IPS DF 6.9 (cell line): Measurements from ENCODE around the gene SLC39A13.

Experiments used
- DNase-seq: peaks from one replicate; pipeline ENCODE4 v3.0.0-alpha.2; 2013; ENCODE audit warnings: low read depth, low spot score
- H3K27ac ChIP-seq: one replicate; pipeline ENCODE4 v1.5.1; 2013; ENCODE audit warnings: low read length, control low read depth
- H3K27me3 ChIP-seq: 2 replicates; pipeline ENCODE4 v1.6.1; 2013; ENCODE audit warnings: mild to moderate bottlenecking, low read length; ENCODE audit not compliant: control insufficient read depth, insufficient read depth
- H3K36me3 ChIP-seq: 2 replicates; pipeline ENCODE4 v1.6.1; 2013; ENCODE audit warnings: low read length; ENCODE audit not compliant: control insufficient read depth, insufficient read depth
- H3K4me1 ChIP-seq: 2 replicates; pipeline ENCODE4 v1.6.1; 2013; ENCODE audit warnings: low read length; ENCODE audit not compliant: control insufficient read depth, insufficient read depth
- H3K4me3 ChIP-seq: 2 replicates; pipeline ENCODE4 v1.5.1; 2013; ENCODE audit warnings: mild to moderate bottlenecking, low read length
- H3K9me3 ChIP-seq: 2 replicates; pipeline ENCODE4 v1.6.1; 2013; ENCODE audit warnings: low read length, inconsistent platforms; ENCODE audit not compliant: control insufficient read depth, insufficient read depth
- WGBS: extraction: QIAGEN DNeasy Blood & Tissue Kit; methylation state at CpG from one replicate; pipeline ENCODE4 v1.1.7; 2013; ENCODE audit warnings: mixed read lengths, missing lambda C conversion rate; ENCODE audit not compliant: insufficient read length, insufficient coverage; 5-methylcytosine and 5-hydroxymethylcytosine counted together

Gene SLC39A13

GRCh38 chr11:47431356-47432083, 23.1 kb downstream of the SLC39A13 start:
- H3K36me3 ChIP-seq: no peaks in the 10 kb centered on the region
- no peaks in the 10 kb centered on the region for H3K9me3 ChIP-seq
- no peak for DNase-seq
- H3K27ac ChIP-seq: no peak overlapping the region
- no CpG with 5 or more reads among the region's 9 CpGs for WGBS
- no peaks in the 10 kb centered on the region for H3K4me1 ChIP-seq
- H3K27me3 ChIP-seq: no peaks in the 10 kb centered on the region
- no peak overlapping the region for H3K4me3 ChIP-seq

GRCh38 chr11:47433157-47433556, 24.8 kb downstream of the SLC39A13 start:
- Histone ChIP-seq H3K4me1 (no peaks in the 10 kb centered on the region), H3K27ac (no peak overlapping the region), H3K36me3 (no peaks in the 10 kb centered on the region), H3K4me3 (no peak overlapping the region), H3K9me3 (no peaks in the 10 kb centered on the region), H3K27me3 (no peaks in the 10 kb centered on the region)
- DNase-seq: no peak
- no CpG with 5 or more reads among the region's 3 CpGs for WGBS

GRCh38 chr11:47434011-47434786, 25.8 kb downstream of the SLC39A13 start:
- H3K27me3 ChIP-seq: no peaks in the 10 kb centered on the region
- H3K36me3 ChIP-seq: no peaks in the 10 kb centered on the region
- H3K4me1 ChIP-seq: no peaks in the 10 kb centered on the region
- WGBS: no CpG with 5 or more reads among the region's 7 CpGs
- no peak for DNase-seq
- H3K4me3 ChIP-seq: no peak overlapping the region
- no peak overlapping the region for H3K27ac ChIP-seq
- no peaks in the 10 kb centered on the region for H3K9me3 ChIP-seq

DNA sequence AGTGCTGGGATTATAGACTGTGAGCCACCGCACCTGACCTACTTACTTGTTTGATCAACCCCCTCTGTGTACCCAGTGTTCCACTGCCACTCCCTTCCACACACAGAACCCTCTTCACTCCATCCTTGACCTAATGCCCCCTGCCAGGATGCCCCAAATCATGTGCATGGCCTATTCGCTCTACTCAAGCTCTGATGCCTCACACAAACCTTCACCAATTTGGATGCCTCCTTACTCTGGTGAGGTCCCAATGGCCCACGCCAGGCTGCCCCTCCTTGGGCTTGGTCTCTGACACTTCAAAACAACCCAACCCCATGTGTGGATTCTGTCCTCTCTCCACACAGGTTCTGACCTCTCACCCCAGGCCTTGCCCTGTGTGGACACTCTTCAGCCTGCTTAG, 27.3 kb downstream of the SLC39A13 start:
- WGBS: no CpG with 5 or more reads among the region's 3 CpGs
- Histone ChIP-seq H3K27me3 (no peaks in the 10 kb centered on the region), H3K4me3 (no peak overlapping the region), H3K9me3 (no peaks in the 10 kb centered on the region), H3K4me1 (no peaks in the 10 kb centered on the region), H3K36me3 (no peaks in the 10 kb centered on the region), H3K27ac (no peak overlapping the region)
- no peak for DNase-seq

GRCh38 chr11:47436726-47437125, 28.3 kb downstream of the SLC39A13 start:
- Histone ChIP-seq H3K27me3 (no peaks in the 10 kb centered on the region), H3K9me3 (no peaks in the 10 kb centered on the region), H3K27ac (no peak overlapping the region), H3K36me3 (no peaks in the 10 kb centered on the region), H3K4me1 (no peaks in the 10 kb centered on the region), H3K4me3 (no peak overlapping the region)
- no CpG with 5 or more reads among the region's 3 CpGs for WGBS
- no peak for DNase-seq

- H3K27ac ChIP-seq: no peak overlapping the region
- DNase-seq: no peak
Observed at GRCh38 chr11:47437218-47437745, 28.9 kb downstream of the SLC39A13 start.

DNA sequence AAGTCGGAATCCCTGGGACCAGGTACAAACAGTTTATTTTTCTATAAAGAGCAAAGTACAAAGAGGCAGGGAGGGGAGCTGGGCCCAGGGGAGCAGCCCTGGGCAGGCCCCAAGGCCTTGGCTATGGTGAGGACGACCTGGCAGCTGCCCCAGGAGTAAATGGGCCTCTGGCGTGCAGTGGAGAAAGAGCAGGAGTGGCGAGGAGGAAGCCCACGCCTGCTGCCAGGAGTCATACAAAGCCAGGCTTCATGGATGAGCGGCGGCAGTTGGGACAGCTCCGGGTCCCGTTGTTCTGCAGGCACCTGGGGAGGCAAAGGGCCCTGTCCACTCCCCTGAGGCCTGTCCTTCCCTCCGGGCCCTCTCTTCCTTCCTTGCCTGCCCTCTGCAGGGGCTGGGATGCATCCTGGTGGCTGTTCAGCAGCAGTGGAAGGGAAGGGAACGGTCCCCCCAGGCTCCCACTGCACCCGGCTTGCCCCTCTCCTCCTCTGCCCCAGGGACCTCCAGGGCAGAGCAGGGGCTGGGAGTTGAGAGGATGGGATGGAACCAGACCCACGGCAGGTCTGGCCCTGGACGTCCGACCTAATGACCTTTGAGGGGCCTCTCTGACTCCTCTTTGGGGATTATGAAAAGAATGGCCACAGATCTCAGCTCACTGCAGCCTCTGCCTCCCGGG, 29.5 kb downstream of the SLC39A13 start:
- no peaks in the 10 kb centered on the region for H3K9me3 ChIP-seq
- no peak overlapping the region for H3K4me3 ChIP-seq
- H3K27ac ChIP-seq: no peak overlapping the region
- H3K27me3 ChIP-seq: no peaks in the 10 kb centered on the region
- no peaks in the 10 kb centered on the region for H3K4me1 ChIP-seq
- H3K36me3 ChIP-seq: no peaks in the 10 kb centered on the region
- no CpG with 5 or more reads among the region's 16 CpGs for WGBS
- no peak for DNase-seq

More at GRCh38 chr11:47437218-47437745, 28.9 kb downstream of the SLC39A13 start:
- Histone ChIP-seq H3K27me3 (no peaks in the 10 kb centered on the region), H3K4me1 (no peaks in the 10 kb centered on the region), H3K36me3 (no peaks in the 10 kb centered on the region), H3K9me3 (no peaks in the 10 kb centered on the region), H3K4me3 (no peak overlapping the region)
- no CpG with 5 or more reads among the region's 11 CpGs for WGBS

DNA sequence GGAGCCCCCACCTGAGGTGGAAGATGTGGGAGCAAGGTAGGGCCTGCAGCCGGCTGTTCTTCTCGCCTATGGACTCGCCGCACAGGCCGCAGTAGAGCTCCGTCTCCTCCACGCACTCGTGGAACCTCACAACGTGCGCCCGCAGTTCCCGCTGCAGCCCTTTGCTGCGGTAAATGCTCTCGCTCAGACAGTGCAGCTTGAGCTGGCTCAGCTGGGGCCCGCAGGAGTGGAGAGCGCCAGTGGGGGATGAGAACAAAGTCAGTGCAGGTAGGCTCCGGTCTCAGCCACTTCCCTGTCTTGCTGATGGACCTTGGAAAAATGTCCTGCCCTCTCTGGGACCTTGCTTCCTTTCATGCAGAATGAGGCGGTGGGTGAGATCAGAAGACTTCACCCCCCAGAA, 30.3 kb downstream of the SLC39A13 start:
- Histone ChIP-seq H3K36me3 (no peaks in the 10 kb centered on the region), H3K27ac (no peak overlapping the region), H3K4me3 (no peak overlapping the region), H3K4me1 (no peaks in the 10 kb centered on the region), H3K27me3 (no peaks in the 10 kb centered on the region), H3K9me3 (no peaks in the 10 kb centered on the region)
- no CpG with 5 or more reads among the region's 18 CpGs for WGBS
- DNase-seq: no peak

- Histone ChIP-seq H3K27me3 (no peaks in the 10 kb centered on the region), H3K4me3 (no peak overlapping the region), H3K9me3 (no peaks in the 10 kb centered on the region), H3K36me3 (no peaks in the 10 kb centered on the region), H3K27ac (no peak overlapping the region), H3K4me1 (no peaks in the 10 kb centered on the region)
- DNase-seq: no peak
- no CpG with 5 or more reads among the region's 2 CpGs for WGBS
Observed at GRCh38 chr11:47440054-47440476, 31.7 kb downstream of the SLC39A13 start.

GRCh38 chr11:47441421-47441820, 33.0 kb downstream of the SLC39A13 start:
- Histone ChIP-seq H3K9me3 (no peaks in the 10 kb centered on the region), H3K27me3 (no peaks in the 10 kb centered on the region), H3K4me3 (no peak overlapping the region), H3K4me1 (no peaks in the 10 kb centered on the region), H3K36me3 (no peaks in the 10 kb centered on the region), H3K27ac (no peak overlapping the region)
- DNase-seq: no peak
- WGBS: no CpG with 5 or more reads among the region's 12 CpGs
